Neural progenitor cell (in vitro differentiated cells): Measurements from ENCODE around the gene HSD3B1. TPM values are rescaled to one million over a fixed set of nuclear protein-coding genes. Genes with fewer than 3 reads are reported as not detected.
A peak's percentile ranks its signal among the peaks of the same experiment; 100 is the strongest.

Experiments used
- DNase-seq: peaks from one replicate; pipeline ENCODE4 v3.0.0-alpha.2; 2016; ENCODE audit warnings: low spot score
- H2AFZ ChIP-seq: fragments of 200-600 bp; sonication (generic); replicated peaks from 2 replicates; pipeline ENCODE4 v1.6.1; 2016; ENCODE audit warnings: antibody characterized with exemption
- H3F3A ChIP-seq: fragments of 200-600 bp; sonication (generic); 2 replicates; pipeline ENCODE4 v1.6.1; 2016; ENCODE audit warnings: antibody characterized with exemption, low read depth
- H3K27ac ChIP-seq: fragments of 200-600 bp; sonication (generic); 2 replicates; pipeline ENCODE4 v1.5.1; 2016; ENCODE audit warnings: mild to moderate bottlenecking
- H3K27me3 ChIP-seq: fragments of 200-600 bp; sonication (generic); 2 replicates; pipeline ENCODE4 v1.6.1; 2016; ENCODE audit warnings: mild to moderate bottlenecking, moderate library complexity
- H3K36me3 ChIP-seq: fragments of 200-600 bp; sonication (generic); 2 replicates; pipeline ENCODE4 v1.5.1; 2016
- H3K4me1 ChIP-seq: fragments of 200-600 bp; sonication (generic); 2 replicates; pipeline ENCODE4 v1.6.1; 2016; ENCODE audit warnings: mixed run types
- H3K4me2 ChIP-seq: fragments of 200-600 bp; sonication (generic); 2 replicates; pipeline ENCODE4 v1.6.1; 2016
- H3K4me3 ChIP-seq: fragments of 200-600 bp; sonication (generic); 2 replicates; pipeline ENCODE4 v1.5.1; 2016
- H3K79me2 ChIP-seq: fragments of 200-600 bp; sonication (generic); 2 replicates; pipeline ENCODE4 v1.6.1; 2016; ENCODE audit warnings: low read depth
- H3K9ac ChIP-seq: fragments of 200-600 bp; sonication (generic); 2 replicates; pipeline ENCODE4 v1.6.1; 2016
- H3K9me3 ChIP-seq: fragments of 200-600 bp; sonication (generic); 2 replicates; pipeline ENCODE4 v1.5.1; 2016; ENCODE audit warnings: low read depth
- H4K20me1 ChIP-seq: fragments of 200-600 bp; sonication (generic); 2 replicates; pipeline ENCODE4 v1.6.1; 2016; ENCODE audit warnings: low read depth
- H3K27ac Mint-ChIP-seq: 3 replicates; pipeline ENCODE4 v1.8.0; 2021; ENCODE audit warnings: mixed read lengths
- H3K27me3 Mint-ChIP-seq: 2 replicates; pipeline ENCODE4 v1.8.0; 2022; ENCODE audit warnings: low read depth, mild to moderate bottlenecking, inconsistent platforms, moderate library complexity, mixed read lengths; ENCODE audit not compliant: insufficient read depth
- H3K36me3 Mint-ChIP-seq: 3 replicates; pipeline ENCODE4 v1.8.0; 2021; ENCODE audit warnings: mixed read lengths
- H3K4me1 Mint-ChIP-seq: 3 replicates; pipeline ENCODE4 v1.8.0; 2021; ENCODE audit warnings: mixed read lengths
- H3K4me3 Mint-ChIP-seq: 3 replicates; pipeline ENCODE4 v1.8.0; 2021; ENCODE audit warnings: mild to moderate bottlenecking, moderate library complexity, mixed read lengths
- H3K9me3 Mint-ChIP-seq: 3 replicates; pipeline ENCODE4 v1.8.0; 2020; ENCODE audit warnings: mixed read lengths
- EZH2 ChIP-seq: fragments of 200-600 bp; sonication (generic); IDR thresholded peaks from 2 replicates; pipeline ENCODE4 v1.6.1; 2017; ENCODE audit warnings: antibody characterized with exemption, mild to moderate bottlenecking, moderate library complexity
- EZH2phosphoT487 ChIP-seq: fragments of 200-600 bp; sonication (generic); IDR thresholded peaks from 2 replicates; pipeline ENCODE4 v1.6.1; 2017; ENCODE audit warnings: antibody characterized with exemption
- total RNA-seq: library from RNA; depleted of rRNA; stranded (reverse); fragments of >200 nt; gene quantifications from 2 replicates; pipeline ENCODE4 v1.2.3, GENCODE V29; 2015; ENCODE audit warnings: low replicate concordance
- TF ChIP-seq, protein P1 (sequence below): fragments of 200-600 bp; sonication (generic); IDR thresholded peaks from 2 replicates; pipeline ENCODE4 v1.5.1; 2017; ENCODE audit warnings: antibody characterized with exemption, mild to moderate bottlenecking

Gene HSD3B1
- total RNA-seq, 1 donor from 2014 or later = not detected

DNA sequence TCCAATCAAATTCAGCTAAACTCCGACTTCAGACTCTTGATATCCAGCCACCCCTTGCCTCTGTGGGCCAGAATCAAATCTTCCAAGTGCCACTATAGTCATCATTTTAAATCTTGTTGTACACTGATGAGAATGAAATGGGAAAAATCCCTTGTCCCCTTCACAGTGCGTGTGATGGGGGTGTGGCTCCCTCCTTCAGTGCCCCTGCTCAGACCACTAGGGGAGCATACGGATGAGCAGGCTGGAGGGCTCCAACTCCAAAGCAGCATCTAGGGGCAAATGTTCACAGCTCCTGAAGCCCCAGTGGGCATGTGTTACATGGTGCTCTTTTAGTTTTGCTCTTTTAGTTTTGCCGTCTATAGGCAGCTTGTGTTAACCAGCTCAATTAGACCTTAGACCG, 35.4 kb upstream of the HSD3B1 start:
- H3K4me3 Mint-ChIP-seq = no peak overlapping the region
- Histone ChIP-seq H3K27me3 (no peaks in the 10 kb centered on the region), H3K9me3 (no peaks in the 10 kb centered on the region), H2AFZ (no peak overlapping the region), H3K4me3 (no peak overlapping the region), H3K4me2 (no peak overlapping the region), H3K79me2 (no peaks in the 10 kb centered on the region), H3K4me1 (peaks cover 4% of the 10 kb centered on the region), H3F3A (no peaks in the 10 kb centered on the region), H3K36me3 (no peaks in the 10 kb centered on the region), H3K27ac (no peak overlapping the region), H4K20me1 (no peaks in the 10 kb centered on the region), H3K9ac (no peak overlapping the region)
- H3K9me3 Mint-ChIP-seq = no peaks in the 10 kb centered on the region
- H3K36me3 Mint-ChIP-seq = no peaks in the 10 kb centered on the region
- DNase-seq = no peak
- no peak overlapping the region for H3K27ac Mint-ChIP-seq
- H3K4me1 Mint-ChIP-seq = no peaks in the 10 kb centered on the region
- H3K27me3 Mint-ChIP-seq = peaks cover 2% of the 10 kb centered on the region
- TF ChIP-seq, protein P1, sequence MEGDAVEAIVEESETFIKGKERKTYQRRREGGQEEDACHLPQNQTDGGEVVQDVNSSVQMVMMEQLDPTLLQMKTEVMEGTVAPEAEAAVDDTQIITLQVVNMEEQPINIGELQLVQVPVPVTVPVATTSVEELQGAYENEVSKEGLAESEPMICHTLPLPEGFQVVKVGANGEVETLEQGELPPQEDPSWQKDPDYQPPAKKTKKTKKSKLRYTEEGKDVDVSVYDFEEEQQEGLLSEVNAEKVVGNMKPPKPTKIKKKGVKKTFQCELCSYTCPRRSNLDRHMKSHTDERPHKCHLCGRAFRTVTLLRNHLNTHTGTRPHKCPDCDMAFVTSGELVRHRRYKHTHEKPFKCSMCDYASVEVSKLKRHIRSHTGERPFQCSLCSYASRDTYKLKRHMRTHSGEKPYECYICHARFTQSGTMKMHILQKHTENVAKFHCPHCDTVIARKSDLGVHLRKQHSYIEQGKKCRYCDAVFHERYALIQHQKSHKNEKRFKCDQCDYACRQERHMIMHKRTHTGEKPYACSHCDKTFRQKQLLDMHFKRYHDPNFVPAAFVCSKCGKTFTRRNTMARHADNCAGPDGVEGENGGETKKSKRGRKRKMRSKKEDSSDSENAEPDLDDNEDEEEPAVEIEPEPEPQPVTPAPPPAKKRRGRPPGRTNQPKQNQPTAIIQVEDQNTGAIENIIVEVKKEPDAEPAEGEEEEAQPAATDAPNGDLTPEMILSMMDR = no peak
- no peak for TF ChIP-seq EZH2
- no peak for TF ChIP-seq EZH2phosphoT487

DNA sequence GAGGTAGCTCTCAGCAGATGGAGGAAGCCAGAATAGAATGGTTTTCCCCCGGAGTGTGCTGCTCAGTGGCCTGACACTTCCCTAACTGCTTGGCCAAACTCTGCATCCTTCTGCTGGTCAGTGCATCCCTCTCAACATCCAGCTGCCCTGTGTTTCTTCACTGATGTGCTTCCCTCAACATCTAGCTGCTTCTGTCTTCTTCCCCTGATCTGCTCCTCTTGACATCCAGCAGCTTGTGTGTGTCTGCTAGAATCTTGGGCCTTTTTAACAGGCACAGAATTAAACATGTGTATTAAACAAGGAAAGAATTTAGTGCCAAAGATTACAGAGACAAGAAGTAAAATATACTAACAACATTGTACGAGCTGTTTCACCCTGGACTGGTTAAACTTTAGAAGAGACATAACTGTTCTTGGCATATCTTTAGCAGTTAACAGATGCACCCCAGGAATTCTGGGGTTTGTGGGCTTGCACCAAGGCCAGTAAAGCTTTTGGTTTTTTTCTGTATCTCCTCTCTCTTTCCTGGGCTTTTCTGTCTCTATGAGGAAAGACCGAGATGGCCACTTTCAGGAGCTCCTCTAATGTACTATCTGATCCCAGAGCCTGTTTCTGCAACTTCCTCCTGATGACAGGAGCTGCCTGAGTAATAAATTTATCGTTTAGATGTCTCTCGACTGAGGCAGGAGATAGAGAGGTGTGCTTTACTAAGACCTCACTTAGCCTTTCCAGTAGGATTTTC, 34.8 kb upstream of the HSD3B1 start:
- H3K79me2 ChIP-seq = no peaks in the 10 kb centered on the region
- no peak overlapping the region for H3K4me3 ChIP-seq
- H3K9me3 ChIP-seq = no peaks in the 10 kb centered on the region
- no peaks in the 10 kb centered on the region for H3K36me3 Mint-ChIP-seq
- no peaks in the 10 kb centered on the region for H4K20me1 ChIP-seq
- no peak overlapping the region for H3K27ac Mint-ChIP-seq
- no peaks in the 10 kb centered on the region for H3K4me1 Mint-ChIP-seq
- H3K4me3 Mint-ChIP-seq = no peak overlapping the region
- TF ChIP-seq EZH2phosphoT487 = no peak
- no peak overlapping the region for H3K4me2 ChIP-seq
- H3K9me3 Mint-ChIP-seq = no peaks in the 10 kb centered on the region
- peaks cover 4% of the 10 kb centered on the region for H3K4me1 ChIP-seq
- no peak for DNase-seq
- no peak overlapping the region for H3K9ac ChIP-seq
- no peaks in the 10 kb centered on the region for H3K36me3 ChIP-seq
- H3K27me3 Mint-ChIP-seq = no peaks in the 10 kb centered on the region
- H3K27me3 ChIP-seq = no peaks in the 10 kb centered on the region
- no peak overlapping the region for H2AFZ ChIP-seq
- H3K27ac ChIP-seq = no peak overlapping the region
- H3F3A ChIP-seq = no peaks in the 10 kb centered on the region

DNA sequence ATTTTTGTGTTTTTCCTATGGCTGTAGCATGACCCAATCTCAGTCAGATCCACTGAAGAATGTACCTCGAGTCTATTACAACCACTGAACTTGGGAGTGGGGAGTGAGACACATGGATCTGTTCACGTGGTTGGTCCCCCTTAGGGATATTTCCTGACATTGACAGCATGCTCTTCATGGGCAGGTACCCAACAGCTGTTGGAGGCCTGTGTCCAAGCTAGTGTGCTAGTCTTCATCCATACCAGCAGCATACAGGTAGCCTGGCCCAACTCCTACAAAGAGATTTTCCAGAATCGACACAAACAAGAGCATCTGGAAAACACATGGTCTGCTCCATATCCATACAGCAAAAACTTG, 34.2 kb upstream of the HSD3B1 start:
- H3K36me3 Mint-ChIP-seq = no peaks in the 10 kb centered on the region
- Histone ChIP-seq H3F3A (no peaks in the 10 kb centered on the region), H3K9ac (no peak overlapping the region), H3K27me3 (no peaks in the 10 kb centered on the region), H3K4me2 (no peak overlapping the region), H3K27ac (no peak overlapping the region), H2AFZ (no peak overlapping the region), H4K20me1 (no peaks in the 10 kb centered on the region), H3K4me1 (peaks cover 4% of the 10 kb centered on the region), H3K9me3 (no peaks in the 10 kb centered on the region), H3K79me2 (no peaks in the 10 kb centered on the region), H3K4me3 (no peak overlapping the region), H3K36me3 (no peaks in the 10 kb centered on the region)
- no peaks in the 10 kb centered on the region for H3K27me3 Mint-ChIP-seq
- TF ChIP-seq EZH2 (no peak), EZH2phosphoT487 (no peak)
- TF ChIP-seq, protein P1 = no peak
- H3K9me3 Mint-ChIP-seq = no peaks in the 10 kb centered on the region
- DNase-seq = no peak
- H3K4me1 Mint-ChIP-seq = no peaks in the 10 kb centered on the region
- no peak overlapping the region for H3K4me3 Mint-ChIP-seq
- no peak overlapping the region for H3K27ac Mint-ChIP-seq

DNA sequence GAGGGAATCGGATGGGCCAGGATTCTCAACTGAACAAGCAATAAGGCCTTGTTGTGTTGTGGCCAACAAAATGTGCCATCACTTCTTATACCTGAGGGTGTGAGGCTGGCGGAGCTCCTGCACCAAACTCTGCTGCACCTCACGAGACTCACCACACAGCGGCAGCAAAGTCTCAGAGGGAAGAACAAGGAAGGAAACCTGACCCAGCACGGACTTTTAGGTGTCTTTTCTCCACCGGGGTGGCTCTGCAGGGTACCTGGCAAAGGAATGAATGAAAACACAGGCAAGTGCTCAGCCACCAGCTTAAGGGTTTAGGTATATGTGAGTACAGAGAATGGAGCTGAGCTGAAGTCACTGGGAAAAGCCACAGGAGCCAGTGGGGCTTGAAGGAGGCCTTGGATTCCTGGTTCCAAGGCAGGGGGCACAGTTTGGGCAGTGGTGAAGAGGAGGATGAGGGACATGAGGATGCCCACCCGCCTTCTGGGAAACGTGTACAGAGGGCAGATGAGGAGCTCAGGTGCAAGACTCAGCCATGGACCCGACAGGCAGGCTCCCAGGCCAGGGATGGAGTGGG, 31.1 kb upstream of the HSD3B1 start:
- peak; percentile 77 for DNase-seq
- no peaks in the 10 kb centered on the region for H3K36me3 Mint-ChIP-seq
- Histone ChIP-seq H3K27me3 (no peaks in the 10 kb centered on the region), H3K36me3 (no peaks in the 10 kb centered on the region), H4K20me1 (no peaks in the 10 kb centered on the region), H3K4me2 (no peak overlapping the region), H2AFZ (no peak overlapping the region), H3K27ac (no peak overlapping the region), H3K9me3 (no peaks in the 10 kb centered on the region), H3K4me1 (peaks cover 4% of the 10 kb centered on the region), H3K9ac (no peak overlapping the region), H3F3A (no peaks in the 10 kb centered on the region), H3K79me2 (no peaks in the 10 kb centered on the region), H3K4me3 (no peak overlapping the region)
- TF ChIP-seq, protein P1 = peak; percentile 74
- TF ChIP-seq EZH2 (no peak), EZH2phosphoT487 (no peak)
- H3K27me3 Mint-ChIP-seq = no peaks in the 10 kb centered on the region
- no peak overlapping the region for H3K27ac Mint-ChIP-seq
- H3K9me3 Mint-ChIP-seq = no peaks in the 10 kb centered on the region
- H3K4me3 Mint-ChIP-seq = no peak overlapping the region
- H3K4me1 Mint-ChIP-seq = no peaks in the 10 kb centered on the region
